B cell (primary cell): ENCODE data around the gene GTF3C6. TPM values are rescaled to one million over a fixed set of nuclear protein-coding genes. Genes with fewer than 3 reads are reported as not detected.

Source experiments
- ATAC-seq: fragments of 200-7000 bp; cut with Tn5 transposase; one replicate; pipeline ENCODE4 v1.10.0; 2021; ENCODE audit warnings: low read depth, mild to moderate bottlenecking, moderate number of reproducible peaks, moderate library complexity
- CTCF ChIA-PET: fragments of 350-600 bp; sonication (Branson Sonifier 250); formaldehyde crosslinking; loops from one replicate; lab custom pipeline; 2021; ENCODE audit warnings: antibody characterized with exemption, inconsistent platforms; lab: Charles Lee
- POLR2A ChIA-PET: fragments of 350-600 bp; sonication (Branson Sonifier 250); formaldehyde crosslinking; loops from one replicate; lab custom pipeline; 2021; ENCODE audit warnings: antibody characterized with exemption; lab: Charles Lee
- DNase-seq: peaks from one replicate; pipeline ENCODE4 v3.0.0; 2013
- H2AFZ ChIP-seq: 2 replicates; pipeline ENCODE4 v1.6.1; 2012; ENCODE audit warnings: mild to moderate bottlenecking, low read depth, low read length; ENCODE audit not compliant: insufficient read depth, poor library complexity, severe bottlenecking
- H3K27ac ChIP-seq, 2 donors: 1 replicate in 1 of 2; 2 replicates in 1 of 2; pipeline ENCODE4 v1.5.1; 2012 to 2013; ENCODE audit warnings: low read length in 2 of 2, mild to moderate bottlenecking in 2 of 2, moderate library complexity in 1 of 2
- H3K27me3 ChIP-seq, 4 experiments: fragments of 200-600 bp in 1 of 4; sonication (generic) in 1 of 4; replicated peaks in 1 of 4; 1 replicate in 2 of 4; 2 replicates in 2 of 4; pipeline versions ENCODE4 v1.6.1 to v1.7.0; 2013 to 2016; ENCODE audit warnings: low read length in 3 of 4, mild to moderate bottlenecking in 2 of 4, mixed read lengths in 1 of 4, moderate library complexity in 1 of 4; ENCODE audit not compliant: insufficient read depth in 4 of 4, control insufficient read depth in 3 of 4; ENCODE audit errors: control extremely low read depth in 1 of 4
- H3K36me3 ChIP-seq, 2 experiments: replicated peaks in 1 of 2; 1 replicate in 1 of 2; 2 replicates in 1 of 2; pipeline versions ENCODE4 v1.6.1 to v1.7.1; 2013; ENCODE audit warnings: low read length in 1 of 2; ENCODE audit not compliant: insufficient read depth in 2 of 2, control insufficient read depth in 1 of 2; ENCODE audit errors: control extremely low read depth in 1 of 2, extremely low read depth in 1 of 2
- H3K4me1 ChIP-seq, 2 donors: fragments of 200-600 bp in 1 of 2; sonication (generic) in 1 of 2; 1 replicate in 1 of 2; 2 replicates in 1 of 2; pipeline versions ENCODE4 v1.5.1 to v1.6.1; 2013 to 2017; ENCODE audit warnings: low read length in 2 of 2; ENCODE audit not compliant: control insufficient read depth in 2 of 2, insufficient read depth in 2 of 2
- H3K4me2 ChIP-seq: replicated peaks from 2 replicates; pipeline ENCODE3; 2012; ENCODE audit warnings: mild to moderate bottlenecking, low read depth, low read length; ENCODE audit not compliant: poor library complexity, severe bottlenecking
- H3K4me3 ChIP-seq, 5 experiments: fragments of 200-600 bp in 1 of 5; sonication (generic) in 1 of 5; 1 replicate in 3 of 5; 2 replicates in 2 of 5; pipeline versions ENCODE4 v1.5.1 to v1.7.0; 2011 to 2016; ENCODE audit warnings: low read length in 4 of 5, mild to moderate bottlenecking in 4 of 5, low read depth in 2 of 5, control low read depth in 1 of 5, moderate library complexity in 1 of 5; ENCODE audit not compliant: insufficient read depth in 1 of 5; ENCODE audit errors: control extremely low read depth in 1 of 5, extremely low read depth in 1 of 5
- H3K79me2 ChIP-seq: fragments of 200-600 bp; sonication (generic); one replicate; pipeline ENCODE4 v1.6.0; 2016; ENCODE audit warnings: low read length; ENCODE audit not compliant: control insufficient read depth, insufficient read depth
- H3K9ac ChIP-seq: fragments of 200-600 bp; sonication (generic); 2 replicates; pipeline ENCODE4 v1.6.1; 2017; ENCODE audit warnings: mild to moderate bottlenecking, low read length, moderate library complexity
- H3K9me3 ChIP-seq, 3 donors: one replicate each; pipeline versions ENCODE4 v1.6.1 to v1.7.1; 2013; ENCODE audit warnings: low read length in 2 of 3; ENCODE audit not compliant: control insufficient read depth in 2 of 3, insufficient read depth in 1 of 3; ENCODE audit errors: control extremely low read depth in 1 of 3
- H4K20me1 ChIP-seq: 2 replicates; pipeline ENCODE4 v1.6.0; 2012; ENCODE audit warnings: mild to moderate bottlenecking, low read length; ENCODE audit not compliant: insufficient read depth, control insufficient read depth, poor library complexity, severe bottlenecking
- H3K27ac Mint-ChIP-seq: one replicate; pipeline ENCODE4 v1.8.0; 2021; ENCODE audit warnings: mixed read lengths
- H3K27me3 Mint-ChIP-seq: one replicate; pipeline ENCODE4 v1.8.0; 2021; ENCODE audit warnings: mixed read lengths
- H3K4me1 Mint-ChIP-seq: one replicate; pipeline ENCODE4 v1.8.0; 2021; ENCODE audit warnings: mixed read lengths
- H3K4me3 Mint-ChIP-seq: one replicate; pipeline ENCODE4 v1.8.0; 2021; ENCODE audit warnings: mixed read lengths
- H3K9me3 Mint-ChIP-seq: one replicate; pipeline ENCODE4 v1.8.0; 2022; ENCODE audit warnings: mixed read lengths; ENCODE audit not compliant: insufficient read depth
- EZH2 ChIP-seq: IDR thresholded peaks from 2 replicates; pipeline ENCODE4 v1.6.1; 2012; ENCODE audit warnings: borderline replicate concordance, low read depth, mild to moderate bottlenecking, moderate library complexity, low read length; ENCODE audit not compliant: insufficient read depth, poor library complexity, severe bottlenecking
- WGBS: methylation state at CpG from one replicate; pipeline ENCODE4 v1.1.5; 2013; ENCODE audit warnings: missing lambda C conversion rate; ENCODE audit not compliant: insufficient coverage; 5-methylcytosine and 5-hydroxymethylcytosine counted together
- intact Hi-C: fragments of 100-400 bp; cut with micrococcal nuclease; formaldehyde crosslinking; loops from one replicate; pipeline ENCODE4 v1.10.0; 2022
- polyA plus RNA-seq: library from polyadenylated mRNA; depleted of rRNA; stranded (reverse); fragments of >200 nt; gene quantifications from 2 replicates; pipeline ENCODE4 v1.2.3, GENCODE V29; 2012
- total RNA-seq, 2 donors: library from RNA; stranded (reverse); fragments of 120-200 nt in 1 of 2; gene quantifications; 1 replicate in 1 of 2; 2 replicates in 1 of 2; pipeline versions ENCODE4 v1.2.3 to v1.2.4, GENCODE V29; 2013 to 2022
- TF ChIP-seq, protein P1 (sequence below): fragments of 200-600 bp; IDR thresholded peaks from one replicate; pipeline ENCODE4 v1.8.0; 2022; ENCODE audit warnings: antibody characterized with exemption, mild to moderate bottlenecking

GTF3C6 gene
- total and polyA plus RNA-seq, 2 donors (not counting 1 experiment from before 2014, with no cell fraction given) = 5.1 to 36.4 TPM

- Mint-ChIP-seq H3K27ac (no peak overlapping the region), H3K4me3 (no peak overlapping the region), H3K9me3 (no peaks in the 10 kb centered on the region), H3K27me3 (no peaks in the 10 kb centered on the region), H3K4me1 (peaks cover 8% of the 10 kb centered on the region)
- peaks cover 8 to 40% of the 10 kb centered on the region in 2 experiments for H3K36me3 ChIP-seq
- no peak overlapping the region for H3K4me2 ChIP-seq
- intact Hi-C loops = no loop called here
- ChIA-PET CTCF (interaction anchor here (1.0 to 3.1 kb wide), 3 partner anchors 9 to 463 kb away, joined by 4 to 10 read pairs (median 6); partner anchors contain the start of gene RPF2), POLR2A (no interaction called here)
- H3K9me3 ChIP-seq = no peaks in the 10 kb centered on the region
- ATAC-seq (no peak), DNase-seq (no peak)
- H2AFZ ChIP-seq = no peak overlapping the region
- H3K4me3 ChIP-seq = no peak overlapping the region
- H3K4me1 ChIP-seq = peaks cover 0 to 6% of the 10 kb centered on the region in 2 donors
- WGBS = 94% methylated on average over 2 of the region's 11 CpGs
- H3K9ac ChIP-seq = no peak overlapping the region
- no peaks in the 10 kb centered on the region for H3K27me3 ChIP-seq
- TF ChIP-seq, protein P1, sequence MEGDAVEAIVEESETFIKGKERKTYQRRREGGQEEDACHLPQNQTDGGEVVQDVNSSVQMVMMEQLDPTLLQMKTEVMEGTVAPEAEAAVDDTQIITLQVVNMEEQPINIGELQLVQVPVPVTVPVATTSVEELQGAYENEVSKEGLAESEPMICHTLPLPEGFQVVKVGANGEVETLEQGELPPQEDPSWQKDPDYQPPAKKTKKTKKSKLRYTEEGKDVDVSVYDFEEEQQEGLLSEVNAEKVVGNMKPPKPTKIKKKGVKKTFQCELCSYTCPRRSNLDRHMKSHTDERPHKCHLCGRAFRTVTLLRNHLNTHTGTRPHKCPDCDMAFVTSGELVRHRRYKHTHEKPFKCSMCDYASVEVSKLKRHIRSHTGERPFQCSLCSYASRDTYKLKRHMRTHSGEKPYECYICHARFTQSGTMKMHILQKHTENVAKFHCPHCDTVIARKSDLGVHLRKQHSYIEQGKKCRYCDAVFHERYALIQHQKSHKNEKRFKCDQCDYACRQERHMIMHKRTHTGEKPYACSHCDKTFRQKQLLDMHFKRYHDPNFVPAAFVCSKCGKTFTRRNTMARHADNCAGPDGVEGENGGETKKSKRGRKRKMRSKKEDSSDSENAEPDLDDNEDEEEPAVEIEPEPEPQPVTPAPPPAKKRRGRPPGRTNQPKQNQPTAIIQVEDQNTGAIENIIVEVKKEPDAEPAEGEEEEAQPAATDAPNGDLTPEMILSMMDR = no peak
- TF ChIP-seq EZH2 = no peak
- peaks cover 24% of the 10 kb centered on the region for H3K79me2 ChIP-seq
- H3K27ac ChIP-seq = no peak overlapping the region
- no peaks in the 10 kb centered on the region for H4K20me1 ChIP-seq
Measured at GRCh38 chr6:110990840-110991576, 32.5 kb downstream of the GTF3C6 start.

DNA sequence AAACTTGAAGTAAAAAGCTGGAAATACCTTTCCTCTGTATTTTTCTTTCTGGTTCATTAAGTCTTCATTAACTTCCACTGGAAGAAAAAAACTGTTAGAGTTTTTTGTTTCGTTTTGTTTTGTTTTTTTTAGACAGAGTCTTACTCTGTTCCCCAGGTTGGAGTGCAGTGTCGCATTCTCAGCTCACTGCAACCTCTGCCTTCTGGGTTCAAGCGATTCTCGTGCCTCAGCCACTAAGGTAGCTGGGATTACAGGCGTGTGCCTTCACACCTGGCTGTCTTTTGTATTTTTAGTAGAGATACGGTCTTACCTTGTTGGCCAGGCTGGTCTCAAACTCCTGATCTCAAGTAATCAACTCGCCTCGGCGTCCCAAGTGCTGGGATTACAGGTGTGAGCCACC lies 38.2 kb downstream of the GTF3C6 start:
- Histone ChIP-seq H3K79me2 (peaks cover 6% of the 10 kb centered on the region), H3K4me1 (no peaks in the 10 kb centered on the region), H3K4me3 (no peak overlapping the region), H3K4me2 (no peak overlapping the region), H3K27me3 (no peaks in the 10 kb centered on the region), H3K27ac (no peak overlapping the region), H4K20me1 (no peaks in the 10 kb centered on the region), H3K9me3 (no peaks in the 10 kb centered on the region), H3K36me3 (peaks cover 10 to 66% of the 10 kb centered on the region in 2 experiments), H2AFZ (no peak overlapping the region), H3K9ac (no peak overlapping the region)
- POLR2A ChIA-PET = interaction anchor here (0.7 kb wide), 1 partner anchor 346 kb away, joined by 3 read pairs; no protein-coding TSS in a partner anchor
- H3K27ac Mint-ChIP-seq = no peak overlapping the region
- TF ChIP-seq, protein P1 = no peak
- TF ChIP-seq EZH2 = no peak
- ATAC-seq (no peak), DNase-seq (no peak)
- H3K9me3 Mint-ChIP-seq = no peaks in the 10 kb centered on the region
- 94% methylated on average over 8 of the region's 9 CpGs for WGBS
- H3K4me1 Mint-ChIP-seq = no peaks in the 10 kb centered on the region
- no peak overlapping the region for H3K4me3 Mint-ChIP-seq
- H3K27me3 Mint-ChIP-seq = no peaks in the 10 kb centered on the region
- intact Hi-C loops = no loop called here
- CTCF ChIA-PET = no interaction called here
